GM21423 (cell line): ENCODE results near the gene CALD1.

Source experiments
- ATAC-seq: cut with Tn5 transposase; IDR thresholded peaks from one replicate; pipeline ENCODE4 v1.9.1; 2021; ENCODE audit warnings: mild to moderate bottlenecking, moderate library complexity; ENCODE audit not compliant: unreplicated experiment

CALD1 gene

DNA sequence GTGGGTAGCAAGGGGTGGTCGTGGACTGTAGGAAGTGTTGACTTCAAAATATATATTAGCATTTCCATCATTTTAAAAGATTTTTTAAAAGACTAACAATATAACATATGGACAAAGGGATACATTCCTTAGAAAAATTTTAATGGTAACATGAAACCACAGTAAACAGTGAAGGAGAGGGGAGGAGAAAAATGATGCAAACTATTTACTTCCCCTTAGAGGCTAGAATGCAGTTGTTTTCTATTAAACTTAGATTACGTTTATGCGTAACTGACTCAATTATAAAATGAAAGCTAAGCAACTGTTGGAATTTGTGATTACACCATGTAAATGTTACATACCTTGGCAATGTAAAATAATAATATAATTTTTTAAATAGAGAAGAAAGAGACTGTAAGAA, 41.3 kb downstream of the CALD1 start:
- no peak for ATAC-seq

DNA sequence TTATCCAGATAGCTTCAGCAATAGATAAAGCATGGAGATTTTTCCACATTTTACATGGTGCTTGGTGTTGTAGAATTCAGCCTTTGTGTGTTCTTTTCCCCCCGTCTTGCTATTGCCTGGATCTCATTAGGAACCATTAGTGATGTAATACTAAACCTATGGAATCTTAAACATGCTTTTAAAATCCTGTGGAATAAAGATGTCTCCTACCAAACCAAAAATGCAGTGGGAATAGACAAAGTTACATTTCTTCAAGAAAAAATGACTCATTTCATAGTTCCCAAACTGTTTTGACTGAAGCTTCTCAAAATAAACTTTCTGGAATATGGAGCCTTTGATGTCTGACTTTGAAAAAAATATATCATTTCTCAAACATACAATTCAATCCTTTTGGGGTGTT, 44.0 kb downstream of the CALD1 start:
- ATAC-seq, result no peak

DNA sequence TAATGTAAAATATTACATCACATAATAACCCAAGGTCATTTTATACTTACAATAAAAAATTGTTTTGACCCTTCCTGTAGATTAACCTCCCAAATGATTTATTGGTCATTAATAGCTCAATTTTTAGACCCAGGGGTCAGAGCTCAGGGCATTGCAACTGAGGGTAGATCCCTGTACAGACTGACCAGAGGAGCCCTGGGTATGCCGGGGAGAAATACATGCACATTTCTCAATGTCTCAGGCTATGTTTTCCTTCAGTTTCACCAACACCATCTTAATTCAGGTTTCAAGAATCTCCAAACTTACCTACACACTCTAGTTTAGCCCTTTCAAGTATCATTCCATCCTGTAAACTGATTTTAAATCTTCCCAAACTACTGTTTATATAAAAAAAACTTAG, 46.2 kb downstream of the CALD1 start:
- ATAC-seq, result no peak

DNA sequence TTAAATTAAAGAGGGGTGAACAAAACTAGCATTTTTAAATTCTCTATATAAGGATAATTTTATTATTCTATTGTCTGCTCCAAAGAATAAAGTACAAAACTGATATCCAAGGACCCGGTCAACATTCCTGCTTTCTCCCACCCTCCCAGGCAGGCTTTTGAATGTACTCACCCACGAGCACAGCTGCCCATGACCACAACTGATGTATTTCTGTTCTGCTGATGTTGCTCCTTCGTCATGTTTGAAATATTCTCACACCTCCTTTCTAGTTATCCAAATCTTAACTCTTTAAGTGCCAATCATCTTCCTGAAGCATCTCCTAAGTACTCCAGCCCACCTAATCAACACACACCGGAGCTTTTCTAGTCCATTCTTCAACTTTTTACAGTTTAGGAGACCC, 46.7 kb downstream of the CALD1 start:
- no peak for ATAC-seq

DNA sequence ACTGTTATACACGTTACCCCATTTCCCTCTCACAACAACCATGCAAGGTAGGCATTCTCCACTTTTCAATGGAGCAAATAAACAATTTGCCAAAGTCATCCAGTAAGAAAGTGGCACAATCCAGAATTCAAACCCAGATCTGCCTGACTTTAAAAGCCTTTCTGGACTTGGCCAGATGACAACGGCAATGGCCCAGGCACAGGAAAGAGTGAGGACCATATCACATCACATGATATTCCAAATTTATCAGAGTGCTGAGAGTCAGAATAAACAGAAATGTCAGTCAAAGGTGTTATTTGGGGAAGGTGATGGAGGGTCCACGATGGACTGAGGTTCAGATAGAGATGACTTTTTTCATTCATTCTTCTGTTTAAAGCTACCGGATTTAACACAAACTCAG, 48.0 kb downstream of the CALD1 start:
- ATAC-seq, result no peak

DNA sequence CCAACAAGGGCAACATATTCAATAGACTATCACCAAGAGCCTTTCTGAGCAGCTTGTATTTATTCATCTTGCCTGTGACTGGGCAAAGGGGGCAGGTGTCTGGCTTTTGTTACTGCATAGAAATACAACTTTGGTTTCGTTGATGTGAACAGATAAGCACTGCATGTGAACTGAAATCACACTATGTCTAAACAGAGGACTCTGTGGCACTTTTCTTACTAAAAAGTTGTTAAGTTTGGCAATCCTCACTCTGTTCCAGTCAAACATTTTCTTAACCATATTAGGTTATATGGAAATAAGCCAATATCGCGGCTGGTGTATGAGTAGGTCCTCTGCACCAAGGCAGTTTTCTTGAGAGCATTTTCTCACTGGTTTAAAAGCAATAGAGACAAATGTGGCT, 48.5 kb downstream of the CALD1 start:
- ATAC-seq, result no peak

DNA sequence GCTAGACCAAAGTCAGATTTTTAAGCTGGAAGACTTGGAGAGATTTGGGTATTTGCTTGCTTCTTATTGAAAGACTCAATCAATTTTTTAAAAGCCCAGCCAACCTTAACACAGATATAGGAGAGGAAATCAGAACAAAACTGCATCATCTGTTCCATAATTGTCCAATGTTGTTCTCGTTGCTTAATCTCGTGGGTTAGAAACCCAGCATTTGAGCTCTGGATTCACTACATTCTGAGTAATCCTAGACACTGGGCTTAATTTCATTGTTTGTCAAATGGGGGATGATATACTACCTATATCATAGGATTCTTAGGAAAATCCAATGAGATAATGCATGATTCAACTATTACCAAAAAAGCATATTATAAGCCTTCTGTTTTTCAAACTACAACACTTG, 48.9 kb downstream of the CALD1 start:
- ATAC-seq, result no peak

DNA sequence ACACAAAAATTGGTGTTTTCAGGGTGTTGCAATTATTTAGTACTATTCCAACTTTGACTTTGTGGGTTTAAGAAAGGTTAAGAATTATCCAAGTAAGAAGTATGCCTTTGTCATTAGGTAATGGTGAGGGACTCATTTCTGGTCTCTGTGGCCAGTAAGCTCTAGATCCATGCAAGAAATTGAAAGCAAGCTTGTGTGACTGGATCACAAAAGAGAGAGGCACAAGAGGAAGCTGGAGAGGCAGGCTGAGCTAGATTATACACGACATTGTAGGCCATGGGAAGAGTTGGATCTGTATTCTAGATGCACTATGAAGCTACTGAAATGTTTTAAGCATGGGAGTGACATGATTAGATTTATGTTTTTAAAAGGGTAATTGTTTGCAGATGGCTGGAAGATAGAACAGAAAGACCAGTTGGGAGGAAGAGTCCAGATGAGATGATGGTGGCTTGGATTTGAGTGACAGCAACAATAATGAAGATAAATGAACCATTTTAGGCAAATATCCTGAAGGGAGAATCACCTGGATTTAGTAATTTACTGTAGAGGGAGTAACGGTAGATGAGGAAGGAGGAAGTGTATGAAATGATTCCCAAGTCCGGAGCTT, 50.0 kb downstream of the CALD1 start:
- ATAC-seq, result no peak

DNA sequence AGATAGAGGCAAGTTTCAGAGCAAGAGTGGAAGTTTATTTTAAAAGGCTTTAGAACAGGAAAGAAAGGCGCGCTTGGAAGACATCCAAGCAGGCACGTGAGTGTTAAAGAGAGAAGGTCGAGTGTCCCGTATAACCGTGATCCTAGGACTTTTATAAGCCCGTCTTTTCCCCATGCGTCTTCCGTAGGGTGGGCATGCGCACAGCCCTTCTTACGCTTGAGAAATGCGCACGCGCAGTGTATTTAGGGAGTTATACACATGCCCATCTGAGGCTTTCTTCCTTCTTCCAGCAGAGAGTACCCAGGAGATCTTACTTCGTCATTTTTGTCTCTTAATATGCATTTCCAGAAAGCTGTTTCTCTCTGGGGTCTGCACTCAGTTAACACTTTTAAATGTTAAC, 52.4 kb downstream of the CALD1 start:
- no peak for ATAC-seq

DNA sequence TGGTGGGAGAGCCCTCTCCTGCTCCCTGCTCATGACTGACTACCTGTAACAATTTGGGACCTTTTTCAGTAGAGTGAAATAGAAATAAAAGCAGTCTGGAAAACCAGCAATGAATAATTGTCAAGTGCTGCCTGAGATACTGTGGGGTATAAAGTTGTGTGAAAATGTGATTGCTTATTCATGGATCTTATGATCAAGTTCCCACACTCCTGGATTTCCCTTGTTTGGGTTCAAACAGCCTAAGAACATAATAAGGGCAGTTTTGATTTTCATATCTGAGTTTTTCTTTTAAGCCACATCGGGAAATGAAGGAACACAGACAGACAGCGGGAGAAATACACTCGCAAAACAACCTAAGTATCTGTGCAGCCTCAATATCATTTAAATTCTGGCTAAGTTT, 52.9 kb downstream of the CALD1 start:
- no peak for ATAC-seq

DNA sequence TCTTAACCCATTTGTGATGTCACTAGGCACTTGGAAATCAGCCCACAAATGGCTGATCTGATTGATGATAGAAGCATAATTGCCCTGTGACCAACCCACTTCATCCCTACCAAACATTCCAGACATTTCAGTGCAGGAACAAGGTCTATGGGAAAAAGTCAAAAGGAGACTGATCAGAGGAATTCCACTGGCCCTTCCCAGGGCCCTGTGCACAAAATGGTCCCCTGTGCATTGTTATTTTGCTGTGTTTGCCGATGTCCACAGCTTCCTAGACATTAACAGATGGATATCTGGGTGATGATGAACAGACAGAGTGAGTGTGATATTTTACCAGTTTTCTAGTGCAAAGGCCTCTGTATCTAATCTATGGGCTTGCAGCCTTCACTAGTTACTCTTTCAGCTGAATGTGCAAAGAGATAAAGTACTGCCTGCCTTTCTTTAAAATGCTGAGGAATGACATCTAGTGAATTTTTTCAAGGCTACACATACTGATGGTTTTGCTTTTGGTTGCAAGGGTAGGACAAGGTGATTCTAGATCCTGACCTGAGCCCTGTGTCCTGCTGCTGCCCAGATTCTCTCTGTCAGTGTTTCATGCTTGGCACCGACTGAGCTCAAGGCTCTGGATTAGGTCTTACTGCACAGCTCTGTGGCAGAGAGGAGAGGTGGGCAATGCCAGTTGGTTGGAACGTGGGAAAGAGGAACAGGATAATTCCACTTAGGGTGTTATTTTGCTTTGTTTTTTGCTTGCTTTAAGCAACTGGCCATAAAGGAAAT, 55.4 kb downstream of the CALD1 start:
- no peak for ATAC-seq

DNA sequence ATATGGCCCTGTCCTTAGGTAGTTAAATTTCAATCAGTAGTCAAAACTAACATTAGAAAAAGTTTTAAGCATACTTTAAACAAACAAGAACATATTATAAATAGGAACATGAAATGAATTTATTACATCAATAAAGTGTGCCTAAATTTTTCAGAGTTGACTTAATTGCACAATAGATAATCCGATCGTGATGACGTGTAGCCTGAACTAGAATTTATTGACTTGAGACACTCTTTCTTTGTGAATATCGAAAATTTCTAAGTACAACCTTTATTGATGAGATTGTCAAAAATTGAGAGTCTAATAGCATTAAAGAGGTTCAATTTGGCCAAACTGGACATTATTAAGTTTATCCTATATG, 56.0 kb downstream of the CALD1 start:
- ATAC-seq, result no peak

DNA sequence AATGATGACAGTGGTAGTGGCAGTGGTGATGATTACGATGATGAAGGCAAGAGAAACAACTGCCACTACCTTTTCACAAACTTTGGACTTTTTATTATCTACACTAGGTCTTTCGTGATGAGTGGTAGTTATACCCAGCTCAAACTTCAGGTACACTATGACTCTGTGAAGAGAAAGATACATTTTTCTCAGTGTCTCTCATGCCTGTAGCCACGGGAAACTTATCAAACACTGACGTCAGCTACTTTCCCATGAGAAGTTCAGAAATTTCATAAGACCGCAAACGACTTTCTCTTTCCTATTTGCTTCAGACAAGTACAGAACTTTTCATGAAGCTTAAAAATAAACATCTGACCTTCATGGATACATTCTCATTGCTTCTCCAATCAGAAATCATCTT, 57.0 kb downstream of the CALD1 start:
- no peak for ATAC-seq

DNA sequence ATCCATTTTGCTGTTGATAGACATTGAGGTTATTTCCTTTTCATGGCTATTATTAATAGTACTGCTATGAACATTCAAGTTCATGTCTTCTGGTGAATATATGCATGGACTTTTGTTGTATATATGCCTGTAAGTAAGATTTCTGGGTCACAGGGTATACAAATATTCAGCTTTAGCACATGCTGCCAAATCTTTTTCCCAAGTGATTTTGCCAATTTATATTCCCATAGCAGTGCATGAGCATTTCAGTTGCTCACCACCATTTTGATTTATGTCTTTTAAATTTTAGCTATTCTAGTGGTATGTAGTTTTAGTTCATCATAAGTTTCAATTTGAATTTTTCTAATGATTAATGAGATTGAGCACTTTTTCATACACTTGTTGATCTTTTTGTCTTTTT, 59.9 kb downstream of the CALD1 start:
- ATAC-seq, result no peak

DNA sequence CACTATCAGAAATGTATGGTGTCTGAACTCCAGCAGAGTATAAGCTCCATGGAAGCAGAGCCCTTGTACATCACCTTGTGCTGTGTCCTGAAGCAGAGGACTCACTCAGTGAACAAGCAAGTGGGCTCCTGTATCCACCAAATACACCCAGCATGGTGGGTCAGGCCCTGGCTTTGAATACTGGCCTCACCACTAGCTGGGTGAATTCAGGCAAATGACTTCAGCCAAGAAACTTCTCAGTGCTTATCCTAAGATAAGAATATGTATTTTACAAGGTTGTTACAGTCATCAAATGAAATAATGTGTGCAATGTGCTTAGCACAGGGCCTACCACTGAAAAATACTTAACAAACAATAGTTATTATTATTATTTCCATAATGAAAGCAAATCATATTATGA, 62.6 kb downstream of the CALD1 start:
- no peak for ATAC-seq

DNA sequence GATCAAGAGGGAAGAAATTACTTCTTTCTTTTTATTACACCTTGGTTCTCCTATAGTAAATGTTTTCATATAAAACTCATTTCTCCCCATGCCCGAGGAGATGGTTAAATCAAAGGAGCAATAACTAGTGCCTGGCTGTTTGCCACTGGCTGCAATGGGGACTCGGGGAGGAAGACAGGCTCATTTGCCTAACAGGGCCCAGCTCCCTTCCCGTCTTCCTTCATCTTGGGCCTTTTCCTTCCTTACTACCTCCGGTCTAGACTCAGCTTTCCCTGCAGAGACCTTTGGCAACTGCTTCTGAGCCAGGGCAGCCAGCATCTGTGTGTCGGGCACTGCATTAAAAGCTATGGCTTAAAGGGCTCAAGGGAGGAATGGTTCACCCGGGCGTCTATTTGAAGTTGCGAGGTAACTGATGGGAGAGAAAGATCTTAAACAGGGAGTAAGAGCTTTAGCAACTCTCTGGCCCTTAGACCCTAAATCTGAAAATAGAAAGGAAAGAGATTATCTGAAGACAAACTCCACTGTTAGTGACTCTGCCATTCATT, 63.5 kb downstream of the CALD1 start:
- ATAC-seq, result no peak

DNA sequence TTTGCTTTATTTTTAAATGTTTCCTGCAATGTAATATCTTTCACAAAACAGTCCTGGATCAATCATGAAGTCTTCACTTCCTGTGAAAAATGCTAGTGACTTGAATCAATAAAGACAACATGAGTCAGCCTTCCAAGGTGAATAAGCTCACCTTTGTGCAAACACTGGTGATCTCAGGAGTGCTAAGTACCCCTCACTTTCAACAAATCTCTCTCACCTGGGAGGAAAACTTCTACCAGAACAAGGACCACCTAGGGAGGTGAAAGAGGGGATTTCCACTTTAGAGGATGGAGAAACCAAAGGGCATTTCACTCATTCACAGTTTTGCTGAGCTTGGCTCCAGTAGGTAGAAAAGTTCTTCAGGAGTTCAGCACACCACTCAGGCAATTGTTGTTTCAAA, 64.8 kb downstream of the CALD1 start:
- ATAC-seq, result no peak

DNA sequence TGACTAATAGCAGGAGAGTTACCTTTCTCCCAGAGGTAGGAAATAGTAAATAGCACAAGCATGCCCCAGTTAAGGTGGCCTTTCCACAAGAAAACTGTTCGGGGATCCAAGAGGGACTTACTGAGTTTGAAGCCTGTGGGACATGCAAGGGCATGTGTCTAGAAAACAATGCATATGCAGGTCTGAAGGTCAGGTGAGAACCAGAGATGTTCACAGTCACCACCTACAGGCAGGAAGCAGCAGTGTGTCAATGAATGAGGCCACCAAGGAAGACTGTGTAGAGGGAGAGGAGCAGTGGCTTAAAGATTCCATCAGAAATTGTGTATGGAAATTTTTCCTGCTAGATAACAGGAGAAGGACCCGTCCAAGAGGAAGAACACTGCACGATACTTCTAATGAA, 66.0 kb downstream of the CALD1 start:
- ATAC-seq, result no peak

DNA sequence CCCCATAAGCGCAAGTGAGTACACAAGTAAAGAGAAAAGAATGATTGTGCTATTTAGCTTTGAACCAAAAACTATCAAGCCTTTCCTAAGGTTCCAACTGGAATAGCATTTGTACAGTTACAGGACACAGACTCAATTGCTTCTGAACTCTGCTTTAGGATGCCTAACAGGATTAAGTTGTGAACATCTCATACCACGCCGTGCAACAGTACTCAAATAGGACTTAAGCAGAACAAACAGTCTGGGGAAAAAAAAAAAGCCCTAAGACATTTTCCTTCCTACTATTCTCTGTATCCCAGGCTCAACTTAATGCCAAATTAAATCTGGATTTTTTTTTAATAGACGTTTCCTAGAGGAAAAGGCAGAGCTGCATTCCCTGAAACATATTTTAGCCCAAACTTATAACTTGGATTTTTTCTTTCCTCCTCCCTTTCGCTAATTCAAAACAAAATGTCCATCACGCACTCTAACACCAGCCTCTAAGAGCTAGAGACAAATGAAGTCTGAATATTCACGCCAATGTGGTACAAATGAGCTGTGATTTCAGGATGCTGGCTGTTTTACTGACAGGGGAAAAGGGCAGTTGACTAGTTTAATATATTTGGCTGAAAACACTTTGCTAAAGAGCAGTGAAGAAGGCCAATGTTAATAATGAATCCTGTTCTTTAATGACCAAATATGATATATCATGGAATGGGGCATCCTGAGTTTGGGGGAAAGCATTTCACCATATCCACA, 68.6 kb downstream of the CALD1 start:
- ATAC-seq, result no peak

DNA sequence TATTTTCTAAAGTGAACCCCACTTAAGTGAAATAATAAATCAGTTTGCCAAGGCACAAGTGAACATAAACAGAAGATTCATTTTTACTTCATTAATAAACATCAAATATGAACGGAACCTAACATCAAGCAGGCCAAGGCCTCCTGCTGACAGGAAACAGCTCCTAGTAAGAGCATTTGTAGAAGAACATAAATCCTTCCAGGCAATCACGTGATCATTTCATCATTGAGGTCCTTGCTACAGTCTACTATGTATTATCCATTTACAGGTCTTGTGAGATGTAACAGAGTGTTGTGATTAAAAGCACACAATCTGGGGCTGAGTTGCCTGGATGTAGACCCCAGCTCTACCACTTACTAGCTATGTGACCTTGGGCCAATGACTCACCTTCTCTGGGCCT, 70.6 kb downstream of the CALD1 start:
- ATAC-seq, result no peak

DNA sequence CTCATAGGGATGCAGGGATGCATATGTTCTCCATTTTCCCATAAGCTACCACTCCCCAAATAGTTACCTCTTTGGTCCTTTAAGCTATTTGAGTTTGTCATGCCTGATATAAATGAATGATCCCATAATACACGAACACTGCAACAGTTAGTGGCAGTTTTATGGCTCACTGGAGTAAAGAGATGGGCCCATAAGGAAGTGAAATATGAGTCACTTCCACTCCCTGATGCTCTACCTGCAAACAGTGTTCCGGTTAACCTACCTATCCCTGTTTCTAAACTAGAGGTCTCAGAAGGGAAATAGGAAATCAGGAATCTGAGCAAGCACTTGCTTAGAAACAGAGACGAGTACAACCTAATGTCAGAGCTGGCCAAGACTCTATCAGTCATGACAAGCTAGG, 71.7 kb downstream of the CALD1 start:
- ATAC-seq, result no peak

DNA sequence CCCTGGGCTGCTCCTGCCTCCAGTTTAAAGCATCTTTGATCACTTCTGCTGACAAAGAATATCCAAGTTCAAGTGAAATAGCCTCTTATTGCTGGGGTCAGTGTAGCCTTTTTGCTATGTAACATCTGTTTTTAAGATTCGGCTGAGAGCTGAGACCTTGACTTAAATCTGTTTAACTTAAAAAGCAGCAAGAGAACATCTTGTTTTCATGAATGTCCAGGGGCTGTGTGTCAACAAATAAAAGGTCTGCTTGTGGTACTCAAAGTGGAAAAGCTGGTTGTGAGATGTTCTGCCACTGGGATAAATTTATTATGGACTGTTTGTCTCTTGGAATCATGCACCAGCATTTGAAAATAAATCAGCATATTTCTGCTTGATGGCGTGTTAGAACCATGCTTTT, 73.2 kb downstream of the CALD1 start:
- no peak for ATAC-seq
